ENCODE results near the gene FGF7.
"Not testable (repeated sequence)": the region's sequence is repeated elsewhere in the genome, so short reads cannot be mapped to it uniquely, and the experiment has no call there.

The FGF7 gene

GRCh38 chr15:49439678-49440395 lies 16.8 kb downstream of the FGF7 start:
- DNase-seq (ENCODE audit: low read depth): no peak

- no peak for DNase-seq (ENCODE audit: low read depth)
These were observed 18.3 kb downstream of the FGF7 start for GRCh38 chr15:49441356-49441755.

GRCh38 chr15:49441816-49442215 lies 18.8 kb downstream of the FGF7 start:
- DNase-seq (ENCODE audit: low read depth): no peak

GRCh38 chr15:49452595-49452994 lies 29.6 kb downstream of the FGF7 start:
- no peak for DNase-seq (ENCODE audit: low read depth)

- DNase-seq (ENCODE audit: low read depth): no peak
These were observed 33.1 kb downstream of the FGF7 start for GRCh38 chr15:49456166-49456565.

GRCh38 chr15:49458145-49458544 lies 35.1 kb downstream of the FGF7 start:
- no peak for DNase-seq (ENCODE audit: low read depth)

GRCh38 chr15:49460411-49460941 lies 37.4 kb downstream of the FGF7 start:
- no peak for DNase-seq (ENCODE audit: low read depth)

GRCh38 chr15:49462232-49462844 lies 39.3 kb downstream of the FGF7 start:
- no peak for DNase-seq (ENCODE audit: low read depth)

- no peak for DNase-seq (ENCODE audit: low read depth)
These were observed 41.5 kb downstream of the FGF7 start for GRCh38 chr15:49464522-49464921.

- DNase-seq (ENCODE audit: low read depth): no peak
These were observed 43.1 kb downstream of the FGF7 start for GRCh38 chr15:49466119-49466518.

GRCh38 chr15:49467746-49468480 lies 44.9 kb downstream of the FGF7 start:
- no peak for DNase-seq (ENCODE audit: low read depth)

- DNase-seq (ENCODE audit: low read depth): no peak
These were observed 45.4 kb downstream of the FGF7 start for GRCh38 chr15:49468481-49468839.

GRCh38 chr15:49471248-49471647 lies 48.2 kb downstream of the FGF7 start:
- not testable (repeated sequence) for DNase-seq (ENCODE audit: low read depth)

GRCh38 chr15:49471733-49472132 lies 48.7 kb downstream of the FGF7 start:
- DNase-seq (ENCODE audit: low read depth): no peak

GRCh38 chr15:49472338-49472737 lies 49.3 kb downstream of the FGF7 start:
- no peak for DNase-seq (ENCODE audit: low read depth)

- DNase-seq (ENCODE audit: low read depth): no peak
These were observed 50.0 kb downstream of the FGF7 start for GRCh38 chr15:49473031-49473430.

- DNase-seq (ENCODE audit: low read depth): not testable (repeated sequence)
These were observed 55.0 kb downstream of the FGF7 start for GRCh38 chr15:49478021-49478420.

- DNase-seq (ENCODE audit: low read depth): not testable (repeated sequence)
These were observed 55.9 kb downstream of the FGF7 start for GRCh38 chr15:49478982-49479381.

- DNase-seq (ENCODE audit: low read depth): not testable (repeated sequence)
These were observed 62.4 kb downstream of the FGF7 start for GRCh38 chr15:49485401-49485800.

GRCh38 chr15:49490966-49491365 lies 67.9 kb downstream of the FGF7 start:
- DNase-seq (ENCODE audit: low read depth): no peak

- DNase-seq (ENCODE audit: low read depth): no peak
These were observed 69.1 kb downstream of the FGF7 start for GRCh38 chr15:49492151-49492550.

GRCh38 chr15:49492830-49493229 lies 69.8 kb downstream of the FGF7 start:
- no peak for DNase-seq (ENCODE audit: low read depth)

- no peak for DNase-seq (ENCODE audit: low read depth)
These were observed 71.8 kb downstream of the FGF7 start for GRCh38 chr15:49494842-49495241.
